ENCODE data around the gene DCLRE1A.

DNA sequence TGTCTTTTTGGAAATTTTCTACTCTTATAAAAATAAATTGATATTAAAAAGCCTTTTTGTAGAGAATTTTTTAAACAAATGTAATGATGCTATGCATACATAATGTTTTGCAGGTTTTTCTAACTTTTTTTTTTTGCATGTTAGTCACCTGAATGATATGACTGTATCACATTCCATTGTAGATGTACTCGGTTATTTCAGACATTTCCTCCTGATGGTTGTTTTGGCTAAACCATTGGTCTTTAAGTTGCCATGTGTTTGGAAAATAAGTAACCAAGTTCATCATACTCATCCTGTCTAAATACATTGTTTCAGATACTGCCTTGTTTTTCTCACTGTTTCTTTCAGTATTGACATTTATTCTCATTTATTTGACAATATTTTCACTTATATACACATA lies 26.4 kb upstream of the DCLRE1A start:
- TF ChIP-seq, protein P1, sequence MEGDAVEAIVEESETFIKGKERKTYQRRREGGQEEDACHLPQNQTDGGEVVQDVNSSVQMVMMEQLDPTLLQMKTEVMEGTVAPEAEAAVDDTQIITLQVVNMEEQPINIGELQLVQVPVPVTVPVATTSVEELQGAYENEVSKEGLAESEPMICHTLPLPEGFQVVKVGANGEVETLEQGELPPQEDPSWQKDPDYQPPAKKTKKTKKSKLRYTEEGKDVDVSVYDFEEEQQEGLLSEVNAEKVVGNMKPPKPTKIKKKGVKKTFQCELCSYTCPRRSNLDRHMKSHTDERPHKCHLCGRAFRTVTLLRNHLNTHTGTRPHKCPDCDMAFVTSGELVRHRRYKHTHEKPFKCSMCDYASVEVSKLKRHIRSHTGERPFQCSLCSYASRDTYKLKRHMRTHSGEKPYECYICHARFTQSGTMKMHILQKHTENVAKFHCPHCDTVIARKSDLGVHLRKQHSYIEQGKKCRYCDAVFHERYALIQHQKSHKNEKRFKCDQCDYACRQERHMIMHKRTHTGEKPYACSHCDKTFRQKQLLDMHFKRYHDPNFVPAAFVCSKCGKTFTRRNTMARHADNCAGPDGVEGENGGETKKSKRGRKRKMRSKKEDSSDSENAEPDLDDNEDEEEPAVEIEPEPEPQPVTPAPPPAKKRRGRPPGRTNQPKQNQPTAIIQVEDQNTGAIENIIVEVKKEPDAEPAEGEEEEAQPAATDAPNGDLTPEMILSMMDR (IDR thresholded peaks at IDR 0.05; ENCODE audit: low read depth, low read length): no peak
- TF ChIP-seq EZH2phosphoT487 (IDR thresholded peaks at IDR 0.05; ENCODE audit: low read depth): no peak

Measured in OCI-LY3 (cell line).